B cell (primary cell): Measurements from ENCODE around the gene ARMCX1.
"Not testable (repeated sequence)": the region's sequence is repeated elsewhere in the genome, so short reads cannot be mapped to it uniquely, and the experiment has no call there.

Experiments used
- EZH2 ChIP-seq: IDR thresholded peaks from 2 replicates; pipeline ENCODE4 v1.6.1; 2012; ENCODE audit warnings: borderline replicate concordance, low read depth, mild to moderate bottlenecking, moderate library complexity, low read length; ENCODE audit not compliant: insufficient read depth, poor library complexity, severe bottlenecking
- TF ChIP-seq, protein P1 (sequence below): fragments of 200-600 bp; IDR thresholded peaks from one replicate; pipeline ENCODE4 v1.8.0; 2022; ENCODE audit warnings: antibody characterized with exemption, mild to moderate bottlenecking

DNA sequence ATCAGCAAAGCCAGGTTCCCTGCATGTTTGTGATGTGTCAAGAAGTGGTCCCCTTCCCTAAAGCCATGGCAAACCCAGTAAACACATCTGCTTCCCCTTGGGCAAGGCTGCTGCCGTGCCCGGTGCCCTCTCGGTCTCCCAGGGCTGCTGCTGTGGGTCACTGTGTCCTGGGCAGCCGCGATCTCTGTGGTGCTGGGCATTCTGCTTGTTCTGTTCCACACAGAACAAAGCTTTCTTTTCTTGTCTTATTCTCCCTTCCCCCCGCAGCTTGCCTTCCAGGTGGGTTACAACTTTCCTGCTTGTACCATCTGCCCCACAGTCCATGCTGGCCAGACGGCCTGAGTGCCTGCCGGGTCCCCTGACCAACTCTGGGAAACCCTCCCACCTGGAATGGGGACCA, 49.2 kb downstream of the ARMCX1 start:
- TF ChIP-seq, protein P1, sequence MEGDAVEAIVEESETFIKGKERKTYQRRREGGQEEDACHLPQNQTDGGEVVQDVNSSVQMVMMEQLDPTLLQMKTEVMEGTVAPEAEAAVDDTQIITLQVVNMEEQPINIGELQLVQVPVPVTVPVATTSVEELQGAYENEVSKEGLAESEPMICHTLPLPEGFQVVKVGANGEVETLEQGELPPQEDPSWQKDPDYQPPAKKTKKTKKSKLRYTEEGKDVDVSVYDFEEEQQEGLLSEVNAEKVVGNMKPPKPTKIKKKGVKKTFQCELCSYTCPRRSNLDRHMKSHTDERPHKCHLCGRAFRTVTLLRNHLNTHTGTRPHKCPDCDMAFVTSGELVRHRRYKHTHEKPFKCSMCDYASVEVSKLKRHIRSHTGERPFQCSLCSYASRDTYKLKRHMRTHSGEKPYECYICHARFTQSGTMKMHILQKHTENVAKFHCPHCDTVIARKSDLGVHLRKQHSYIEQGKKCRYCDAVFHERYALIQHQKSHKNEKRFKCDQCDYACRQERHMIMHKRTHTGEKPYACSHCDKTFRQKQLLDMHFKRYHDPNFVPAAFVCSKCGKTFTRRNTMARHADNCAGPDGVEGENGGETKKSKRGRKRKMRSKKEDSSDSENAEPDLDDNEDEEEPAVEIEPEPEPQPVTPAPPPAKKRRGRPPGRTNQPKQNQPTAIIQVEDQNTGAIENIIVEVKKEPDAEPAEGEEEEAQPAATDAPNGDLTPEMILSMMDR, result not testable (repeated sequence)
- not testable (repeated sequence) for TF ChIP-seq EZH2
